HEK293 (cell line): ENCODE results near the gene ATP10A.

Source experiments
- CTCF ChIA-PET: fragments of 350-600 bp; formaldehyde crosslinking; extraction: SDS; loops from one replicate; lab custom pipeline; 2021; ENCODE audit warnings: antibody characterized with exemption; lab: Yijun Ruan, JAX
- POLR2A ChIA-PET: fragments of 300-600 bp; formaldehyde crosslinking; extraction: SDS; loops from one replicate; lab custom pipeline; 2020; ENCODE audit warnings: antibody characterized with exemption, inconsistent platforms; lab: Yijun Ruan, JAX
- H3K27ac ChIP-seq: fragments of 200-500 bp; sonication (Bioruptor generic); 2 replicates; pipeline ENCODE4 v1.5.1; 2014; ENCODE audit warnings: low read depth, low read length, control low read depth, inconsistent platforms; ENCODE audit errors: extremely low read depth
- H3K36me3 ChIP-seq, 2 experiments: fragments of 200-500 bp in 1 of 2; sonication (Bioruptor generic) in 1 of 2; 1 replicate in 1 of 2; 2 replicates in 1 of 2; pipeline ENCODE4 v1.5.1; 2014 to 2017; ENCODE audit warnings: inconsistent platforms in 2 of 2, low read length in 2 of 2; ENCODE audit not compliant: control insufficient read depth in 2 of 2, insufficient read depth in 1 of 2
- H3K4me1 ChIP-seq: fragments of 200-500 bp; sonication (Bioruptor generic); 2 replicates; pipeline ENCODE4 v1.5.1; 2014; ENCODE audit warnings: mild to moderate bottlenecking, low read length, inconsistent platforms; ENCODE audit not compliant: control insufficient read depth, insufficient read depth
- H3K4me3 ChIP-seq: 2 replicates; pipeline ENCODE4 v1.5.1; 2011; ENCODE audit warnings: low read depth, mild to moderate bottlenecking, control low read depth, low read length, moderate library complexity
- H3K9me3 ChIP-seq: fragments of 200-500 bp; sonication (Bioruptor generic); 2 replicates; pipeline ENCODE4 v1.5.1; 2014; ENCODE audit warnings: low read depth, low read length, inconsistent platforms; ENCODE audit not compliant: control insufficient read depth, insufficient read depth
- BCL11A ChIP-seq: fragments of 450-650 bp; formaldehyde crosslinking; IDR thresholded peaks from 2 replicates; pipeline ENCODE4 v1.5.1; 2016; ENCODE audit warnings: low read depth, missing biosample characterization, missing genetic modification characterization
- IKZF3 ChIP-seq: fragments of 450-650 bp; IDR thresholded peaks from 2 replicates; pipeline ENCODE4 v1.5.0; 2018; ENCODE audit warnings: missing biosample characterization, mild to moderate bottlenecking, missing genetic modification characterization, moderate library complexity
- KLF8 ChIP-seq: fragments of 450-650 bp; formaldehyde crosslinking; IDR thresholded peaks from 2 replicates; pipeline ENCODE4 v1.5.1; 2016; ENCODE audit warnings: missing biosample characterization, missing genetic modification characterization
- MEIS1 ChIP-seq: sonication (generic); formaldehyde crosslinking; IDR thresholded peaks from 2 replicates; pipeline ENCODE4 v1.8.1; 2022; ENCODE audit warnings: missing genetic modification reagents, mild to moderate bottlenecking, borderline replicate concordance
- PATZ1 ChIP-seq: fragments of 450-650 bp; formaldehyde crosslinking; IDR thresholded peaks from 2 replicates; pipeline ENCODE4 v1.5.1; 2016; ENCODE audit warnings: missing biosample characterization, missing genetic modification characterization
- REST ChIP-seq: fragments of 450-650 bp; formaldehyde crosslinking; IDR thresholded peaks from 2 replicates; pipeline ENCODE4 v1.5.1; 2016; ENCODE audit warnings: missing biosample characterization, missing genetic modification characterization
- SCRT2 ChIP-seq: fragments of 450-650 bp; formaldehyde crosslinking; IDR thresholded peaks from 2 replicates; pipeline ENCODE4 v1.5.1; 2016; ENCODE audit warnings: missing biosample characterization, missing genetic modification characterization
- SP3 ChIP-seq: fragments of 450-650 bp; formaldehyde crosslinking; IDR thresholded peaks from 2 replicates; pipeline ENCODE4 v1.5.1; 2016; ENCODE audit warnings: missing biosample characterization, missing genetic modification characterization
- YY1 ChIP-seq: fragments of 450-650 bp; formaldehyde crosslinking; IDR thresholded peaks from 2 replicates; pipeline ENCODE4 v1.5.1; 2018; ENCODE audit warnings: missing biosample characterization, missing genetic modification characterization
- ZBTB17 ChIP-seq: fragments of 450-650 bp; formaldehyde crosslinking; IDR thresholded peaks from 2 replicates; pipeline ENCODE4 v1.5.1; 2016; ENCODE audit warnings: missing biosample characterization, missing genetic modification characterization
- ZBTB20 ChIP-seq: fragments of 450-650 bp; formaldehyde crosslinking; IDR thresholded peaks from 2 replicates; pipeline ENCODE4 v1.5.1; 2016; ENCODE audit warnings: missing biosample characterization, missing genetic modification characterization
- ZBTB44 ChIP-seq: fragments of 450-650 bp; IDR thresholded peaks from 2 replicates; pipeline ENCODE4 v1.5.1; 2018; ENCODE audit warnings: missing biosample characterization, mild to moderate bottlenecking, missing genetic modification characterization
- ZBTB48 ChIP-seq: fragments of 450-650 bp; formaldehyde crosslinking; IDR thresholded peaks from 2 replicates; pipeline ENCODE4 v1.5.1; 2016; ENCODE audit warnings: missing biosample characterization, missing genetic modification characterization
- ZNF112 ChIP-seq: fragments of 450-650 bp; formaldehyde crosslinking; IDR thresholded peaks from 2 replicates; pipeline ENCODE4 v1.5.0; 2017; ENCODE audit warnings: missing biosample characterization, missing genetic modification characterization
- ZNF16 ChIP-seq: fragments of 450-650 bp; formaldehyde crosslinking; IDR thresholded peaks from 2 replicates; pipeline ENCODE4 v1.5.1; 2016; ENCODE audit warnings: low read depth, missing biosample characterization, missing genetic modification characterization
- ZNF2 ChIP-seq: fragments of 450-650 bp; formaldehyde crosslinking; IDR thresholded peaks from 2 replicates; pipeline ENCODE4 v1.5.1; 2016; ENCODE audit warnings: missing biosample characterization, missing genetic modification characterization
- ZNF266 ChIP-seq: fragments of 450-650 bp; formaldehyde crosslinking; IDR thresholded peaks from 2 replicates; pipeline ENCODE4 v1.5.1; 2016; ENCODE audit warnings: missing biosample characterization, missing genetic modification characterization, low read depth
- ZNF292 ChIP-seq: fragments of 450-650 bp; formaldehyde crosslinking; IDR thresholded peaks from 2 replicates; pipeline ENCODE4 v1.5.1; 2016; ENCODE audit warnings: low read depth, missing biosample characterization, missing genetic modification characterization, borderline replicate concordance
- ZNF324 ChIP-seq: fragments of 450-650 bp; formaldehyde crosslinking; IDR thresholded peaks from 2 replicates; pipeline ENCODE4 v1.5.1; 2016; ENCODE audit warnings: missing biosample characterization, missing genetic modification characterization
- ZNF391 ChIP-seq: fragments of 450-650 bp; formaldehyde crosslinking; IDR thresholded peaks from 2 replicates; pipeline ENCODE4 v1.5.1; 2016; ENCODE audit warnings: low read depth, missing biosample characterization, missing genetic modification characterization, borderline replicate concordance
- ZNF521 ChIP-seq: fragments of 450-650 bp; formaldehyde crosslinking; IDR thresholded peaks from 2 replicates; pipeline ENCODE4 v1.5.1; 2017; ENCODE audit warnings: missing biosample characterization, mild to moderate bottlenecking, missing genetic modification characterization
- ZNF660 ChIP-seq: fragments of 450-650 bp; IDR thresholded peaks from 2 replicates; pipeline ENCODE4 v1.5.1; 2018; ENCODE audit warnings: missing biosample characterization, mild to moderate bottlenecking, missing genetic modification characterization
- ZNF704 ChIP-seq: fragments of 450-650 bp; formaldehyde crosslinking; IDR thresholded peaks from 2 replicates; pipeline ENCODE4 v1.5.1; 2016; ENCODE audit warnings: missing biosample characterization, missing genetic modification characterization
- ZNF830 ChIP-seq: fragments of 450-650 bp; IDR thresholded peaks from 2 replicates; pipeline ENCODE4 v1.5.0; 2018; ENCODE audit warnings: missing biosample characterization, missing genetic modification characterization, low read depth, mild to moderate bottlenecking, moderate library complexity

Gene ATP10A

GRCh38 chr15:25795712-25796111, 67.4 kb downstream of the ATP10A start:
- ChIA-PET POLR2A (no interaction called here), CTCF (interaction anchor here (1.0 to 1.9 kb wide), 2 partner anchors 12 to 287 kb away, joined by 4 to 11 read pairs; no protein-coding TSS in a partner anchor)
- Histone ChIP-seq H3K9me3 (no peaks in the 10 kb centered on the region), H3K4me1 (no peaks in the 10 kb centered on the region), H3K27ac (no peak overlapping the region), H3K36me3 (no peaks in the 10 kb centered on the region), H3K4me3 (no peak overlapping the region)
- TF ChIP-seq ZNF266 (tag by site-specific recombination) (no peak), ZNF391 (tag by site-specific recombination) (no peak), YY1 (tag by site-specific recombination) (no peak), ZNF2 (no peak), ZNF292 (tag by site-specific recombination) (no peak), ZNF324 (no peak), ZNF521 (tag by site-specific recombination) (no peak), ZNF112 (tag by site-specific recombination) (no peak), ZNF704 (tag by site-specific recombination) (no peak), BCL11A (tag by site-specific recombination) (no peak), ZBTB20 (tag by site-specific recombination) (no peak), MEIS1 (CRISPR knock-in tag) (no peak), ZNF16 (tag by site-specific recombination) (no peak), SP3 (tag by site-specific recombination) (no peak), ZBTB44 (no peak), ZBTB17 (tag by site-specific recombination) (no peak), ZBTB48 (no peak), KLF8 (tag by site-specific recombination) (no peak)

GRCh38 chr15:25795061-25795460, 68.1 kb downstream of the ATP10A start:
- Histone ChIP-seq H3K4me3 (no peak overlapping the region), H3K9me3 (no peaks in the 10 kb centered on the region), H3K4me1 (no peaks in the 10 kb centered on the region), H3K36me3 (no peaks in the 10 kb centered on the region), H3K27ac (no peak overlapping the region)
- CTCF ChIA-PET, result interaction anchor here (0.6 to 1.9 kb wide), 2 partner anchors 11 to 874 kb away, joined by 3 to 11 read pairs; no protein-coding TSS in a partner anchor
- TF ChIP-seq IKZF3 (tag by site-specific recombination), result no peak
- no peak for TF ChIP-seq REST (tag by site-specific recombination)
- no peak for TF ChIP-seq ZNF660 (tag by site-specific recombination)
- TF ChIP-seq PATZ1 (tag by site-specific recombination), result no peak
- no peak for TF ChIP-seq SCRT2 (tag by site-specific recombination)
- TF ChIP-seq ZNF830 (tag by site-specific recombination), result no peak
- POLR2A ChIA-PET, result no interaction called here
